HG02678 (cell line): Measurements from ENCODE around the gene METTL14.

Experiments used
- ATAC-seq: cut with Tn5 transposase; IDR thresholded peaks from one replicate; pipeline ENCODE4 v1.9.1; 2021; ENCODE audit warnings: mild to moderate bottlenecking, moderate library complexity; ENCODE audit not compliant: unreplicated experiment

Gene METTL14

DNA sequence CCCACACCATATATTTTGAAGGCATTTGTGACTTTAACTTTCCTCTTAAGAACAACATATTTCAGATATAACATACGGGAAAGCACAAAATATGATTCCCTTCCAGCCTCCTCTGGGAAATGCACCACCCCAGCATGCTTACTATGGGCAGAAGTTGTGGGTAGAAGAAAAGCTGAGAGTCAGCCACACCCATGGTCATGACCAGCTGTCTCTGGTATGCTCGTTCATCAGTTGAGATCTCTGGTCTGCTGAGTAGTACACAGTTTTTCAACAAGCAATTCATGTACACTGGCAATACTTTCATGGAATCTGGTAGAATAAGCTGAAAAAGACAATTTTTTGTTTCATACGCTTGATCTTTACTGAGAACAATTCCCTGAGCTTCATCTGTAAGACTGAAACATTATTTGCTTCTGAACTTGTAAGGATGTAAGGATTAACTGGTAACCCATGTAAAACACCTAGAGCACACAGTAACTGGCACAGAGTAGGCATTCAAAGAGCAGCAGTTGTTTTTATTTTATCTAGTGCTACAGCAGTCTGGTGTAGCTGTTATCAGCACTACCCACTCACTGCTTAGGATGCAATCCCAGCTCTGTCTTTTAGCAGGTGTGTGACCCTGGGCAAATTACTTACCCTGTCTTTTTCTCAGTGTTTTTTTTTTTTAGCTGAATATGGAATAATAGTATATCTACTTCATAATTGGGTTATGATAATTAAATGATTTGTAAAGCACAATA is 47.6 kb downstream of the METTL14 start:
- ATAC-seq = no peak

DNA sequence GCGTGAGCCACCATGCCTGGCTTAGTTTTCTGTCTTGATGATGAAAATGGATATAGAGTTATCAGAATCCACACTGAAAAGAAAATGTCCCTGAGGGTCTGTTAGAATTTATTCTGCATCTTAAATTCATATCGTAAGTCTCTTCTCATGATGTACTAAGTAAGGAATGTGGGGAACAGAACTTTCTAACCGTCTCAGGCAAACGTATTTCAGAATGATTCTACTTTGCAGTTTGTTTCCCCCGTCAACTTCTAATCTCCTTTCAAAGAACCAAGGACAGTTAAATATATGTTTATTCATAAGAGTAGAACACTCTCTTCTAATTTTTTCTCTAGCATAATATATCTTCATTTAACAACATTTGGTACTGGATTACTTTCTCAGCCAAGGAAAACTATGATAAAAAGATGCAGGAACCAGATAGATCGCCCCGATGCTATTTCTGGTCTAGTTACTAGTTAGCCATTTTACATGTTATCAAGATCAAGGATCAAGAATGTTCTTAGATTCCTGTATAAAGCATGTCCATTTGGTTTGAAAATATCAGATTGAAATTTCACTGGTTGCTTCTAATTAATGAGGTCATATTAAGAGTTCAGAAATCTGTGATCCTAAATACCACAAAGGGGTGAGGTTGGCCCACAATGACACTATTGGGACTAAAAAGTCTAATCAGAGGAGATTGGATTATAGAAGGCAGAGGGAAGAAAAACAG is 49.5 kb downstream of the METTL14 start:
- ATAC-seq = no peak

DNA sequence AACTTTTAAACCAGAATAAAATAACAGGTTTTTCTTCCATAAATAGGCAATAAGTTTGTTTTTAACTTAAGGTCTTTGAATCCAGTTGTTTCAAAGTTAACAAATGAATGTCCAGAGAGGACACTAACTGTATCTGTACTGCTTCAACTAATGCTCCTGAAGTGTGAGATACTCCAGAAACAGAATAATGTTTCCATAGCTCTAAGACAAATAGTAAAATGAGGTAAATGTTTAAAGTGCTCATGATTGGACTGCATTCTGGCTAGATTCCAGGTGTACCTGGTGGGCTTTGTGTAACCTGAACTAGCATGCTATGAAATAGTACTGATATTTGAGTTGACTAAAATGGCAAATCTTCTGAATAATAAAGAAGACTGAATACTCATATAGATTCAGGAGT is 51.7 kb downstream of the METTL14 start:
- no peak for ATAC-seq

DNA sequence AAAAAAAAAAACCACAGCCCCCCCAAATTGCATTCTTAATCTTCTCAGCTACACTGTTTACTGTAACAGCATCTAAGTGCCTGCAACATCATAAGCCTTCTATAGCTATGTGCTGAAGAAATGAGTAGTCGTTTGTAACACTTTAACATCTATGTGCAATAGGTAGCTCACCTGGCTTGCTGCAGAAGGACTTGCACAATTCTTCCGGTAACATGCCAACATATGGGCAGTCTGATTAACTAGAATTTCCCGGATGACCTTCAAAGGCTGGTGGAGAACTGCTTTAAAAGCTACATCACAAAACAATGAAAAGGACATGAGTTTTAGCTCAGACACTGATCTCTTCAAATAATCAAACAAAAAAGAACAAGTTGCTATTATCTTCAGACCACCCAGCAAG is 52.9 kb downstream of the METTL14 start:
- no peak for ATAC-seq

DNA sequence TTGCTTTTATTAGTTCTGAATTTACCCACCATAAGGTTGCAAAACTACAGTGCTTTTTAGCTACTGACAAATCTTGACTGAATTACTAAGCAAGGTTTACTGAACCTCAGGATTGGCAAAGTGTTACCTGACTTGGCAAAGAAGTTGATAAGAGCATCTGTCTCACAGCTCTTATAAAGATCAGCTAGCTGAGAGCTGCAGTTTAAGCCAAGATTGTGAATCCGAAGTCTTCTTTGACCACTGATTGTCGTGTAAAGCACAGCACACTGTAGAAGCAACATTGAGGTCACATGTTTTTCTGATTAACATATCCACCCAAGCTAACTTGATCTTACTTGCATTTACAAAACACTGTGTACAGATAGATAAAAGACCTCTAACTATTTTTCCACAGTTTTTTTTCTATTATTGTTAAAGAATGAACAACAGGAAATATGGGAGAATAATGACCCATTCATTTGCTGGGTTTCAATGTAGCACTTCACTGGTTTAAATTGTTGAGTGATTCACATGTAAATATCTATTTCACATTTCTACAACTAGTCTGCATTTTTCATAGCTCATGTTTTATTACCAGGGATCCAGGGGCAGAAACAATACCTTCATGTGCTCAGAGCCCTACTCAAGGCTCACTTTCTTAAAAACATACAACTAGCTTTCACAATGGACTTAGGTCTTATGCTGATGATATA is 54.0 kb downstream of the METTL14 start:
- no peak for ATAC-seq

DNA sequence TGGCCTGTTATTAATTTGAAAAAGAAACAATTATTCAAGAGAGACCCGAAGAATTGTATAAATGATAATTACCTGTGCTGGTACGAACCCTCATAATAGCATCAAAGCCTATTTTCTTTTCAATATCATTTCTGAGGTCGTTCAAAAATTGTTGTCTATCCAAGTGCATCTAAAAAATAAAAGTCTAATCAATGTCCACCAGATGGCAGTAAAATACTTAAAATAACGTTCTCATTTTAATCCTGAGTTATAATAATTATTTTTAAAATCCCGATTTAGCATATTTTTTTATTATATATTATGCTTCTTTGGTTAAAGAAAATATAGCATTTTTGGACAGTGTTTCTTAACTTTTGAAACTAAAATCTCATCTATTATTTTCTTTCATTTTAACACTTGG is 55.7 kb downstream of the METTL14 start:
- ATAC-seq = no peak

DNA sequence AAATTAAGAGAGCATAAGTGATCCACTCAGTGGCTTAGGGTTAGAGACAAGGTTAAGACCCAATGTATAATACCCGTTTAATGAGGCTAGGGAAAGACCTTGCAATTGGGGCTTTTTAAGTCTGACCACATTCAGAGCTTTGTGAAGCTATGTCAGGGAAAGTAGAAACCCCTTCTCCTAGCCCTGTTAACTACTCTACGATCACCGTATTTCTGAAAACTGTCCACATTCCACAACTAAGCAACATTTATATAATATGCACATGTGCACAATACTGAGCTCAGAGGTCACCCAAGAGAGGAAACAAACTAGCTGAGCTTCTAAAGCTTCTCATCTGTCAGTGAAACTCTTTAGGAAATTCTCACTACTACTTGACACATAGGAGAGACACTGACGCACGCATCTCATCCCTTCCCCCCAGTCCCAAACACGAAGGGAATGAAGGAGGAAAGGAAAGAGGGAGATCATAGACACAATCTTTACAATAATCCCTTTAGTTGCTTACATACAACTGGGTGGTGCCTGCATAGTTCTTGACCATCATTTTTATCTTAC is 56.2 kb downstream of the METTL14 start:
- ATAC-seq = no peak

DNA sequence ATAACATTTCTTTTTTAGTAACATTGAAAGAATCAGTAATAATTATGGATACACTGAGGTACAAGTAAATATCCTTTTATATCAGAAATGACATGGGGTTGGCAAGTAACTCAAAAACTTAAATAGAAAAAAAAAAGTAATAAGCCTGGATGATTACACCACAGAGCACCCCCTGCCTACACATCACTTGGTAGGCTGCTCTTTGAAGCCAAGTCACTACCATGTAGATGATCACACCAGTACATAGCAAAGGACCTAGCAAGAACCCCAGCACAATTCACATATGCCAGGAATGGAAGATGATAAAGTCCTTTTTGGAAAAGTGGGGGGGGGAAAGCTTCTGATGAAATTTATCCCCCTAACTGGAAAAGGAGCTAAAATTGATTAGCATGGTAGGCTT is 56.9 kb downstream of the METTL14 start:
- no peak for ATAC-seq

DNA sequence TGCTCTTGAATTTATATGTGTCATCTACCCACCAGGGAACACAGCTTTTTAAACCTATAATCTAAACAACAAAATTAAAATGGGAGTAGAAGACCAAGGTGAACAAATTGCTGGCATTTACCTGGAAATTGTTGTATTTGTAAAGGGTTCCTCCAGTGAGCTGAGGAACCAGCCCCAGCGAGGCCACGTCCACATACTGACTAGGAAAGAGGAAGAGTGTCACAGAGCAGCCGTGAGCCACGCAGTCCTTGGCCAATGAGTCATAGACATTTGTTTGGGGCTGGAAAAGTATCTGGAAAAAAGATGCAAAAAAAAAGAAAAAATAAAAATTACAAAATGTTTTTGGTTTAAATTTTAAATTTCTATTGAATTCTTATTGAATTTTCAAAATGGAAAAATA is 58.7 kb downstream of the METTL14 start:
- no peak for ATAC-seq

DNA sequence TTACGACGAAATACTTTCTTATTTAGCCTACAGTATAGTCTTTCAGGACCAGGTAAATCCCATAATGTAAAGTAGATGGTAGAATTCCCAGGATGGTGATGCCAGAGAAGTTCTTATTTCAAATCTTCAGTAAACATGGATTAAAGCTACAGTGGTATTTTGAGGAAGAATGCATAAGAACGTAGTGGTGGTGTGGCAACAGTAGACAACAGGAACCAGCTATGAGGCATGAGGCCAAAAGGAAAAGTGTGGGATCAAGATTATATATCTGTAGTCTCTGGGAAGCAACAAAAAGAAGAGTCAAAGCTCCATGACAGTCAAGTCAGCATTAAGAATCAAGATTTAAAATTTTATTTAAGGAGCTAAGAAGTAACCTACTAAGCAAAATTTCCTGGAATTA is 60.2 kb downstream of the METTL14 start:
- ATAC-seq = no peak

DNA sequence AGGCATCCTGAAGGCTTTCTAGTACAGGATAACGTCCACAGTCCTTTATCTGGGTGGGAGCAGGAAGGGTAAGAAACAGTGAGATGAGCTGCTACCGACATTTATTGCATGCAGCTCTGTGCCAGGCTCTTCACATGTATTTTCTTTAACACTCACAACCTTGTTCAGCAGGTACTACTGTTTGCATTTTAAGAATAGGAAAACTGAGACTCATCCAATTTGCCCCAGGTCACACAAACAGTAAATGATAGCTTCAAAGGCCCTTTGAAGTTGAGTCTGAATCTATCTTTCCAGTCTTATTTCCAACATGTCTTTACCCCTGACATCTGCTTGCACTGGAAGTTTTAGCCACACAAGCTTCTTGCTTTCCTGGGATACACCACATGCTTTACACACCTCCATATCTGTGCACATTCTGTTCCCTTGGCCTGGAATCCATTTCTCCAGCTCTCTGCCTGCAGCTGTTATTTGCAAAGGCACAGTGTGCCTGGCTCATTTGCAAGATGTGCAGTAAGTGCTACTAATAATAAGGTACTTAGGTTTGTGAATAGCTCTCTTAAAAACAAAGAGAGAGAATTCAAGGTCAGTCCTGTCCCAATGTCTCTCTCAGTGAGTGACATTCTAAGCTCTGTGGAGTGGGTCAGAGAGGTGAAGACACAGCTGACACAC is 61.2 kb downstream of the METTL14 start:
- no peak for ATAC-seq

DNA sequence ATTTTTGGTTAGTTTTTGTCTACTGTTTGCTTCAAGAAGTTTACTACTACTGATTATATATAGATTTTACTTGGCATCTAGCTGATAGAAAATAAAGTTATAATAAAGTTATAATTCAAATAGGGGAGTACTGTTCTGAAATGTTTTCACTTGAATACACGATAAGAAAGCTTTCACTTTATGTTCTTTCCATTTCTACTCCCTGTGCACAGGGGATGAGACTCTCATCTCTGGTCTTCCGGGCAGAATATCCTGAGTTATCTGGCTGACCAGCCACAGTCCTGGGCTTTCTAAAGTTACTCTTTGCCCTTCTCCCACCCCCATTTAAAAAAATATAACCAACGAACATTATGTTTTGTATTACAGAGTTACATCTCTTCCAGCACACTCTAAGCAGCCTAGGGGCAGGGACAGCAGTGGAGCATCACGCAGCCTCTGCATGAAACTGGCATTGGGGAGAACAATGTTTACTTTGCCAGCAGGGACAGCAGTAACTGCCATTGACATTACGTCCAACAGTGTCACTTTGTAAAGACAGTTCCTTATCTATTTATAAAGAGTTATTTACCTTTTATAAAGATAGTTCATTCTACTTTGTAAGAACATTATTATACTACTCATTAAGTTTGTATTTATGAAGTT is 64.3 kb downstream of the METTL14 start:
- no peak for ATAC-seq

DNA sequence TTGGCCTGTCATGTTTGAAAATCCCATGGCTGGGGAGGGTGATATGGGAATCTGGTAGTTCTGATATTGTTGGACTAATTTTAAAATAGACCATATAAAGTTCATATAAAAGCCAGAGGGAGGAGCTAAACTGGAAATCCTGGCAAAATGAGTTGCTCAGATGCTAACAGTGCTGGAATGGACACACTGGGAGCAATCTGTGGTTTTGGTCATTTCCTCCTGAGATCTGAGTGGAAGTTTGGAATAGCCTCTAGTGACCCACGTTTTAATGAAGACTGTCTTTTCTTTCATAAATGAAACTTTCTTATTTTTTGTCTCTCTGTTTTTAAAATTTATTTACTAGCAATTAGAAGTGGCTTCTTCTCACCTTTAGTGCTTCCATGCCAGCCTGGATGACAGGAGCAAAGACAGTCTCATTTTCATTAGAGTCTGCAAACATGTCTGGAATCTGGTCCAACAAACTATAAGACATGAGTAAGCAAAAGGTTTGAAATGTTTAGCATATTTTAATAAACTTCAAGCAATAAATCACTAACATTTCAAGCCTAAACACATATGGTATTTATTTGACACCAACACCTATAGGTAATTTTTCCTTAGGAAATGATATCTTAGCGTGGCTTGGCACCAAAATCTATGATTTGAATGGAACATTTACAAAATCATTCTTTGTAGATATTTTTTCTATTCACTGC is 66.6 kb downstream of the METTL14 start:
- ATAC-seq = no peak

DNA sequence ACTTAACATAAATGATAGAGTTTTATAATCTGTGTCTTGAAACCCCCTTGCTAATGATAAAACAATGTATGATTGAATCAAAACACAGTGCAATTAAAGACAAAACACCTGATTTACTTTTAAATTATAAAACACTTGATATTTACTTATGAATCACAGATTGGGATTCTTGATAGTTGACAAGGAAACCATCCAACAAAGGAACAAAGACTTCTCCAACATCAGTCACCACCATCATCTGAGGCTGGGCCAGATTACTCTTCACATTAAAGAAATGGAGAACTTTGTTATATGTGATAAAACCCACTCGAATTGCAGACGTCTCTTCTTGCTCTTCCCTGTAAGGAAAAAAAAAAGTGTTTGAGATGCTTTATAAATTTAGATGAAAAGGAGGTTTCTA is 67.4 kb downstream of the METTL14 start:
- no peak for ATAC-seq

DNA sequence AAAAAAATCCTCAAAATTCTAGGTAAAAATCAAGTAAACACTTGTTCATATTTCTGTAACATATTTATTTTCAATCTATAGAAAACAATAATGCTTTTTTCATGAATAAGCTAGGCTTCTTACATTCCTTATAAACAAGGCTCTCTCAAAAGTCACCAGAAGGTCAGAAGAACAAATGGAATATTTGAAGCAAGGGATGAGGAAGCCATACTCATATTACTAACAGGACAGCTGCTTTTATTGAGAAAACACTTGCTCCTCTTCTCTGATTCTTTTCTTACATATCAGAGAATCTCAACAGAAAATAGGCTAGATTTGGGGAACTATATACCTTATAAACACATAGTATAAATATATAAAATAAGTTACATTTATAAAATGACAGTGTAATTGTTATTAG is 67.9 kb downstream of the METTL14 start:
- no peak for ATAC-seq

DNA sequence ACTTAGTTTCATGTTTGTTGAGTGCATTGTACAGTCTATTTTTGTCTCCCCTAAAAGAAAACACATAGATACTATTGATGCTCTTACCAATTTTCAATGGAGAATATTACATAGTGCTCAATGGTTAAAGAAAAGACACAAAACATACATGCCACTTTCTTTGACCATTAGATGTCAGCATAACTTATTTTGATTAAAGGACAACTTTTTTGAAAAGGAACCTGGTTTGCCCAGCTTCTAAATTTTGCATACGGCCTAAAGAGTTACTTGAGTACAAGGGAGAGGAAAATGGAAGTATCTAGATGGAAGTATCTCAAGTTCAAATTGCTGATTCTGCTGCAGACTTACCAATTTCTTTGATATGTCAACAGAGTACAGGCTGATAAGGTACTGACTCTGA is 68.5 kb downstream of the METTL14 start:
- no peak for ATAC-seq

DNA sequence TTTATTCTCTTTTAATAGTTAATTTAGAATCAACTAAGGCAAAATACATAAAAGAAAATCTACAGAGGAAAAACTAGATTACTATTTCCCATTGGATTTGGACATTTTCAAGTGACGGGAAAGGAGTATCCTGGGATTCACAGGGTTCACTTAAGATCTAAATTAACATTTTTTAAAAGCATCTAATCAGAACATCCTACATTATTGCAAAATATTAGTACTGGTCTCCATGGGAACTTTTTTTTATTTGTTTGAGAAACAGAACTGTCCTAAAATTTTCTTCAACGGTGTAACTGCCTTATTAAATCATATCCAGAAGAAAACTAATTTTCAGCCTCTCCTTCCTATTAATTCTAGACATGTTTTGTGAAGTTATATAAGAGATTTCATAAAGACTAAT is 69.7 kb downstream of the METTL14 start:
- ATAC-seq = no peak

DNA sequence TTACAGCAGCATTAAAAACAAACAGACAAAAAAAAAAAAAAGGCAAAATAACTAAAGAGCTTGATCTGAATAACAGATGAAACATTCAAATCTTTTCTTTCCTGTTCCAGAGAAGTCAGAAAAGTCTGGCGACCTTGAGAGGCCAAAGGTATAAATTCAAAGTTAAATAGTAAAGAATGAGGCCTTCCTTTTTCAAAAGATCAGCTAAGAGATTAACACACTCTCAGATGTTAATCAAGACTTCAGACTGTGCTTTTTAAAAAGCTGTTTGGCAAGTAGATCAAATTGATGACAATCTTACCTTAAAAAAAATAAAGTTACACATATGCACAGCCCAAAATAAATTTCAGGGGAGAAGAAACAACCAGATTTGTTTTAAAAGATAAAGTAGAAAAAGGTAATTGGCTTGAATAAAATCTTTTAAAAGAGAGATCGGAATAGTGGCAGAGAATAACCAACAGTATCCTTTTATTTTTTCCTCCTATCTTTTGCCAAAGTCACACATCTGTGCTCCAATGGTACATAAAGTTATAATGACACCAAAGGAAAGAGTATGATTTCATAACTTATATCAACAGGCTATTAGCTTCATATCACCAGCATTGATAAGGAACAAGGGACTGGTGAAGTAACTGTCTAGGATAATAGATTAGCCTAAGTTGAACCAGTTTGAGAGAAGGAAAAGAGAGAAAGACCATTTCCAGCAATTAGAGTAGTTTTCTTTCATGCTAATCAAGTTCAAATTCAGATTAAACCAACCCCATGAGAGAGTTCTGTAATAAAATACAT is 70.4 kb downstream of the METTL14 start:
- ATAC-seq = no peak

DNA sequence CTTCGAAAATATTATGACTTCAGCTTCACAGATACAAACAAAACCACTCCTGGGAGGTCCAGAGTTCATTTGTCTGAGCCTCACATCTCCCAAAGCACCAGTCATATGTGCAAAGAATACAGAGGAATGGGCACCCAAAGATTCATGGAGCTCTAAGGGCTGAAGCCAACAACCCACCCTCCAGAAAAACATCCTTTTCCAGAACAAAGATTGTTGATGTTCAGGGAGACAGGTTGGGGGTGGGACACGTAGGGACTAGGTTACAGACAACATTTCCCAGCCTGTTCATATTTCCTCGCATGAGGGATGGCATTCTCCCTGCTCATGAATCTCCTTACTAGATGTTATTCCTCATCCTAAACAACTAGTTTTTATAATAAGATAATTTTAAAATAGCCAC is 71.2 kb downstream of the METTL14 start:
- ATAC-seq = no peak
